ENCODE measurements around the gene FARSB. TPM values are rescaled to one million over a fixed set of nuclear protein-coding genes. Genes with fewer than 3 reads are reported as not detected.

Gene FARSB
- total RNA-seq, 1 experiment from 2014 or later = 31.0 TPM

- CTCF ChIA-PET = no interaction called here
- peaks cover 9% of the 10 kb centered on the region for H3K4me1 Mint-ChIP-seq
- no peak for TF ChIP-seq FOXJ3 (CRISPR knock-in tag; IDR thresholded peaks at IDR 0.05; ENCODE audit: borderline replicate concordance)
- TF ChIP-seq ZNF121 (CRISPR knock-in tag; IDR thresholded peaks at IDR 0.05) = no peak
- TF ChIP-seq AFF4 (CRISPR knock-in tag; IDR thresholded peaks at IDR 0.05; ENCODE audit: borderline replicate concordance) = no peak
- TF ChIP-seq EMX1 (CRISPR knock-in tag; IDR thresholded peaks at IDR 0.05) = no peak
- TF ChIP-seq ZSCAN18 (CRISPR knock-in tag; IDR thresholded peaks at IDR 0.05) = no peak
- no peak for TF ChIP-seq ZNF512 (CRISPR knock-in tag; IDR thresholded peaks at IDR 0.05; ENCODE audit: borderline replicate concordance)
- TF ChIP-seq ZNF263 (CRISPR knock-in tag; IDR thresholded peaks at IDR 0.05; ENCODE audit: low read depth) = no peak
- no peak for TF ChIP-seq PREB (CRISPR knock-in tag; IDR thresholded peaks at IDR 0.05; ENCODE audit: borderline replicate concordance)
- TF ChIP-seq ATF6 (CRISPR knock-in tag; IDR thresholded peaks at IDR 0.05) = no peak
- TF ChIP-seq USF2 (CRISPR knock-in tag; IDR thresholded peaks at IDR 0.05) = no peak
- TF ChIP-seq ZNF219 (CRISPR knock-in tag; IDR thresholded peaks at IDR 0.05; ENCODE audit: borderline replicate concordance) = no peak
- TF ChIP-seq AR (CRISPR knock-in tag; IDR thresholded peaks at IDR 0.05) = no peak
- no peak for TF ChIP-seq ETV6 (CRISPR knock-in tag; IDR thresholded peaks at IDR 0.05)
- TF ChIP-seq TCF7 (CRISPR knock-in tag; IDR thresholded peaks at IDR 0.05; ENCODE audit: low read depth) = no peak
- no peaks in the 10 kb centered on the region for H3K9me3 Mint-ChIP-seq
- peaks cover 27% of the 10 kb centered on the region for H3K36me3 Mint-ChIP-seq
- no peaks in the 10 kb centered on the region for H3K27me3 Mint-ChIP-seq (ENCODE audit: low read depth)
- no peak for DNase-seq (ENCODE audit: low spot score)
- H3K27ac Mint-ChIP-seq = no peak overlapping the region
- POLR2A ChIA-PET = no interaction called here
- no peak for ATAC-seq
- H3K4me3 Mint-ChIP-seq = no peak overlapping the region
Measured at GRCh38 chr2:222649801-222650200, 6.1 kb downstream of the FARSB start.
